HG03060 (cell line): Measurements from ENCODE around the gene USP17L13.
"Not testable (repeated sequence)": the region's sequence is repeated elsewhere in the genome, so short reads cannot be mapped to it uniquely, and the experiment has no call there.

Experiments
- ATAC-seq: cut with Tn5 transposase; IDR thresholded peaks from one replicate; pipeline ENCODE4 v1.9.1; 2021; ENCODE audit warnings: low read depth, moderate number of reproducible peaks; ENCODE audit not compliant: unreplicated experiment

USP17L13 gene

GRCh38 chr4:9224596-9224995 is at the start of gene USP17L13:
Gene USP17L13, plus strand, starts transcription at chr4:9224896. Its CDS starts 0 bp downstream, at chr4:9224896.
- ATAC-seq: not testable (repeated sequence)

- not testable (repeated sequence) for ATAC-seq
Measured at GRCh38 chr4:9210357-9210756, 14.3 kb upstream of the USP17L13 start, which contains the start of gene USP17L10. Gene USP17L10, plus strand, starts transcription at chr4:9210657. Its CDS starts 0 bp downstream, at chr4:9210657.

GRCh38 chr4:9214701-9215100 is 10.0 kb upstream of the USP17L13 start:
- ATAC-seq: not testable (repeated sequence)

- ATAC-seq: not testable (repeated sequence)
Measured at GRCh38 chr4:9215105-9215504, 9.6 kb upstream of the USP17L13 start, which contains the start of gene USP17L11. Gene USP17L11, plus strand, starts transcription at chr4:9215405. Its CDS starts 0 bp downstream, at chr4:9215405.

- ATAC-seq: not testable (repeated sequence)
Measured at GRCh38 chr4:9219852-9220251, 4.8 kb upstream of the USP17L13 start, which contains the start of gene USP17L12. Gene USP17L12, plus strand, starts transcription at chr4:9220152. Its CDS starts 0 bp downstream, at chr4:9220152.

GRCh38 chr4:9230249-9230648 is 5.6 kb downstream of the USP17L13 start:
- ATAC-seq: not testable (repeated sequence)

GRCh38 chr4:9234085-9234484 is 9.4 kb downstream of the USP17L13 start, which contains the start of gene USP17L15:
Gene USP17L15, plus strand, starts transcription at chr4:9234385. Its CDS starts 0 bp downstream, at chr4:9234385.
- not testable (repeated sequence) for ATAC-seq

GRCh38 chr4:9238461-9238860 is 13.8 kb downstream of the USP17L13 start:
- not testable (repeated sequence) for ATAC-seq

- not testable (repeated sequence) for ATAC-seq
Measured at GRCh38 chr4:9243579-9243978, 18.9 kb downstream of the USP17L13 start, which contains the start of gene USP17L17. Gene USP17L17, plus strand, starts transcription at chr4:9243879. Its CDS starts 0 bp downstream, at chr4:9243879.

GRCh38 chr4:9247953-9248680 is 23.4 kb downstream of the USP17L13 start, which contains the start of gene USP17L18:
Gene USP17L18, plus strand, starts transcription at chr4:9248630. Its CDS starts 0 bp downstream, at chr4:9248630.
- ATAC-seq: not testable (repeated sequence)

- not testable (repeated sequence) for ATAC-seq
Measured at GRCh38 chr4:9253078-9253477, 28.4 kb downstream of the USP17L13 start, which contains the start of gene USP17L19. Gene USP17L19, plus strand, starts transcription at chr4:9253378. Its CDS starts 0 bp downstream, at chr4:9253378.

GRCh38 chr4:9257824-9258223 is 33.1 kb downstream of the USP17L13 start, which contains the start of gene USP17L20:
Gene USP17L20, plus strand, starts transcription at chr4:9258124. Its CDS starts 0 bp downstream, at chr4:9258124.
- not testable (repeated sequence) for ATAC-seq

- not testable (repeated sequence) for ATAC-seq
Measured at GRCh38 chr4:9262572-9262971, 37.9 kb downstream of the USP17L13 start, which contains the start of gene USP17L21. Gene USP17L21, plus strand, starts transcription at chr4:9262872. Its CDS starts 0 bp downstream, at chr4:9262872.

GRCh38 chr4:9267319-9267718 is 42.6 kb downstream of the USP17L13 start, which contains the start of gene USP17L22:
Gene USP17L22, plus strand, starts transcription at chr4:9267619. Its CDS starts 0 bp downstream, at chr4:9267619.
- ATAC-seq: not testable (repeated sequence)

- ATAC-seq: not testable (repeated sequence)
Measured at GRCh38 chr4:9271719-9272118, 47.0 kb downstream of the USP17L13 start.
